Urinary bladder (tissue), 4 donors: ENCODE results near the gene CPD. TPM values are rescaled to one million over a fixed set of nuclear protein-coding genes. Genes with fewer than 3 reads are reported as not detected.

ENCODE experiments used
- DNase-seq: peaks from one replicate; pipeline ENCODE4 v3.0.0-alpha.2; 2015; ENCODE audit errors: extremely low spot score
- H3K27ac ChIP-seq: one replicate; pipeline ENCODE4 v1.5.1; 2013; ENCODE audit warnings: low read depth, mild to moderate bottlenecking, moderate library complexity
- H3K36me3 ChIP-seq: one replicate; pipeline ENCODE4 v1.6.1; 2013; ENCODE audit warnings: mild to moderate bottlenecking, moderate library complexity; ENCODE audit not compliant: insufficient read depth
- H3K4me1 ChIP-seq: one replicate; pipeline ENCODE4 v1.6.1; 2013; ENCODE audit warnings: mild to moderate bottlenecking, moderate library complexity; ENCODE audit not compliant: insufficient read depth
- H3K4me3 ChIP-seq: one replicate; pipeline ENCODE4 v1.5.1; 2013; ENCODE audit warnings: low read depth, low read length
- WGBS: extraction: QIAGEN DNeasy Blood & Tissue Kit; methylation state at CpG from one replicate; pipeline ENCODE4 v1.1.7; 2013; 5-methylcytosine and 5-hydroxymethylcytosine counted together
- polyA plus RNA-seq: library from polyadenylated mRNA; stranded (reverse); fragments of 200-250 nt; gene quantifications from one replicate; pipeline ENCODE4 v1.2.3, GENCODE V29; 2013
- small RNA-seq: library from RNA; depleted of rRNA; stranded (forward); fragments of <200 nt; gene quantifications from one replicate; pipeline ENCODE3, GENCODE V24; 2014
- total RNA-seq: library from RNA; depleted of rRNA; stranded (reverse); fragments of >200 nt; gene quantifications from one replicate; pipeline ENCODE4 v1.2.3, GENCODE V29; 2014
- donor health status: healthy with polysubstance abuse.
- donor health status: healthy.

Gene CPD
- total and polyA plus RNA-seq, 2 donors = 14.0 to 101 TPM

DNA sequence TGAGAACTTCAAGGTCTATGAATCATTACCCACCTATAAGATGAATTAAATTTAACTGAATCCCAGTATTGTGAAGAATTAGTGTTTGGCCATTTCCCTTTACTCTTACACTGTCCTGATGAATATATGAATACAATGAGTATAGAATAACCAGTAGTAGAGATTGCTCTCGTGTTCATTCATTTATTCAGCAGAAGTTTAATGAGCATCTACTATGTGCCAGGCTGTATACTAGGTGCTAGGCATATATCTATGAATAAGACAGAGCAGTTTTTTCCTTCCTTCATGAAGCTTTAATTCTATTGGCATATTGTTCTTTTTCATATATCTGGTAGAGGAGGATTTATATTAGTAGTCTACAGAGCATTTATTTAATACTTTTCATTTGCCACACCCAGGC lies 104.4 kb downstream of the CPD start:
- Histone ChIP-seq H3K4me1 (no peaks in the 10 kb centered on the region), H3K27ac (no peak overlapping the region), H3K36me3 (peaks cover 8% of the 10 kb centered on the region), H3K4me3 (no peak overlapping the region)
- WGBS = 98% methylated on average over 1 of the region's 1 CpG
- DNase-seq = no peak

- WGBS = 37% methylated on average over 2 of the region's 2 CpGs
- H3K4me1 ChIP-seq = no peaks in the 10 kb centered on the region
- no peak overlapping the region for H3K4me3 ChIP-seq
- no peak for DNase-seq
- H3K27ac ChIP-seq = no peak overlapping the region
- H3K36me3 ChIP-seq = peaks cover 3% of the 10 kb centered on the region
Observed at GRCh38 chr17:30493780-30494179, 115.1 kb downstream of the CPD start.

- no peaks in the 10 kb centered on the region for H3K4me1 ChIP-seq
- DNase-seq = no peak
- H3K27ac ChIP-seq = no peak overlapping the region
- H3K4me3 ChIP-seq = no peak overlapping the region
- peaks cover 3% of the 10 kb centered on the region for H3K36me3 ChIP-seq
Observed at GRCh38 chr17:30495586-30495985, 116.9 kb downstream of the CPD start.

- 76% methylated on average over 4 of the region's 4 CpGs for WGBS
- H3K4me3 ChIP-seq = no peak overlapping the region
- peaks cover 2% of the 10 kb centered on the region for H3K36me3 ChIP-seq
- H3K27ac ChIP-seq = no peak overlapping the region
- no peak for DNase-seq
- no peaks in the 10 kb centered on the region for H3K4me1 ChIP-seq
Observed at GRCh38 chr17:30503558-30503957, 124.8 kb downstream of the CPD start.

DNA sequence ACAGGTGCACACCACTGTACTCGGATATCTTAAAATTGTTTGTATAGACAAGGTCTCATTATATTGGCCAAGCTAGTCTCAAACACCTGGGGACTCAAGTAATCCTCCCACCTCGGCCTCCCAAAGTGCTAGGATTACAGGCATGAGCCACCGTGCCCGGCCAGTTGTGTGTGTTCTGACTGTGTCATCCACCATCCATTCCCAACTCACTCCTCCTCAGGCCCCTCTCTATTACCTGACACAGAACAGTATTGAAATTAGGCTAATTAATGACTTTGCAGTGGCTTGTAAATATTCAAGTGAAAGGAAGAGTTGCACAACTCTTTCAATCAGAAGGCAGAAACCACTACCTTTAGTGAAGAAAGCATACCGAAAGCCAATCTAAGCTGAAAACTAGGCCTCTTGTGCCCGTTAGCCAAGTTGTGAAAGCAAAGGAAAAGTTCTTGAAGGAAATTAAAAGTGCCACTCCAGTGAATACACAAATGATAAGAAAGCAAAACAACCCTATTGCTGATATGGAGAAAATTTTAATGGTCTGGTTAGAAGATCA lies 127.2 kb downstream of the CPD start:
- peaks cover 2% of the 10 kb centered on the region for H3K36me3 ChIP-seq
- no peak overlapping the region for H3K27ac ChIP-seq
- WGBS = 96% methylated on average over 6 of the region's 6 CpGs
- DNase-seq = no peak
- no peak overlapping the region for H3K4me3 ChIP-seq
- no peaks in the 10 kb centered on the region for H3K4me1 ChIP-seq

DNA sequence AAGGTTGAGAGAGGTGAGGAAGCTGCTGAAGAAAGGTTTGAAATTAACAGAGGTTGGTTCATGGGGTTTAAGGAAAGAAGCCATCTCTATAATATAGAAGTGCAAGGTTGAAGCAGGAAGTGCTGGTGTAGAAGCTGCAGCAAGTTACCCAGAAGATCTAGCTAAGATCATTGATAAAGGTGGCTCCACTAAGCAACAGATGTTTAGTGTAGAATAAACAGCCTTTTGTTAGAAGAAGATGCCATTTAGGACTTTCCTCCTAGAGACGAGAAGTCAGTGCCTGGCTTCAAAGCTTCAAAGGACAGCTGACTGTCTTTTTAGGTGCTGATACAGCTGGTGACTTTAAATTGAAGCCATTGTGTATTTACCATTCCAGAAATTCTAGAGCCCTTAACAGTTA lies 127.8 kb downstream of the CPD start:
- Histone ChIP-seq H3K36me3 (peaks cover 2% of the 10 kb centered on the region), H3K4me1 (no peaks in the 10 kb centered on the region), H3K4me3 (no peak overlapping the region), H3K27ac (no peak overlapping the region)
- 92% methylated on average over 1 of the region's 1 CpG for WGBS
- no peak for DNase-seq

GRCh38 chr17:30513346-30513745 lies 134.6 kb downstream of the CPD start:
- Histone ChIP-seq H3K27ac (no peak overlapping the region), H3K36me3 (no peaks in the 10 kb centered on the region), H3K4me1 (no peaks in the 10 kb centered on the region), H3K4me3 (no peak overlapping the region)
- DNase-seq = no peak
- WGBS = 100% methylated on average over 1 of the region's 1 CpG

- Histone ChIP-seq H3K4me1 (no peaks in the 10 kb centered on the region), H3K27ac (no peak overlapping the region), H3K36me3 (no peaks in the 10 kb centered on the region), H3K4me3 (no peak overlapping the region)
- no peak for DNase-seq
- 97% methylated on average over 3 of the region's 3 CpGs for WGBS
Observed at GRCh38 chr17:30514895-30515596, 136.3 kb downstream of the CPD start.

DNA sequence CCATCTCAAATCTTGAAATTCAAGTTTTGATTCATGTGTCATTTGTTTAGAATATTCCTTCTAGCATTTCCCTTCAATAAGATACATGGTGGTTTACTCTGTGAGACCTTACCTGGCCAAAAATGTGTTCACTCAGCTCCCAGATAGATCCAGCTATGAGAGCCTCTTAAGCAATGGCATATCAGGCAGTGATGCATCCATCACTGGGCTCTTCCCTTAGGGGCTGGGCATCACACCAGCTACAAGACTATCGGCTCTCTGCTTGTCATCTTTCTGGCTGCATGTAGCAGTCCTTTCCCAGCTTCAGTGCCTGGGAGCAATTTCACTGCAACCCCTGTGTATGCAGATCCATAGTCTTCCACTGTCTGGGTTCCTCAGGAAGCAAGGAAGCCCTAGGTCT lies 139.1 kb downstream of the CPD start:
- WGBS = 76% methylated on average over 1 of the region's 1 CpG
- Histone ChIP-seq H3K4me3 (no peak overlapping the region), H3K4me1 (no peaks in the 10 kb centered on the region), H3K36me3 (no peaks in the 10 kb centered on the region), H3K27ac (no peak overlapping the region)
- DNase-seq = no peak

DNA sequence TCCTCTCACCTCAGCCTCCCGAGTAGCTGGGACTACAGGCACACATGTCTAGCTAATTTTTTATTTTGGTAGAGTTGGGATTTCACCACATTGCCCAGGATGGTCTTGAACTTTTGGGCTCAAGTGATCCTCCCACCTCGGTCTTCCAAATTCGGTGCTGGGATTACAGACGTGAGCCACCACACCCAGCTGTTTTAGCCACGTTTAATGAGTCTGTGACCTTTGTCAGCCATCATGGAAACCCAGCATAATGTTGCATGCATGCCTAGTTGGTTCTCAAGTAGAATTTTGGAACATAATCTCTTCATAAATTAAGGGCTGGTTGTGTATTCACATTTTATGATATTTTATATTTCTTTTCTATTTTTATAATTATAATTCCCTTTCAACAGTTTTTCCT lies 140.4 kb downstream of the CPD start:
- H3K27ac ChIP-seq = no peak overlapping the region
- 50% methylated on average over 5 of the region's 5 CpGs for WGBS
- no peaks in the 10 kb centered on the region for H3K36me3 ChIP-seq
- H3K4me3 ChIP-seq = no peak overlapping the region
- H3K4me1 ChIP-seq = no peaks in the 10 kb centered on the region
- DNase-seq = no peak

Small RNA genes lying within 50 kb of the gene (small RNA-seq; reads per million reads assigned to genes)
- gene RF00019 (not detected), gene RNU6-990P (not detected)

Other genes with a start within 250 kb of the CPD start
- 0.37 TPM for gene SLC6A4, start 143.2 kb upstream of the CPD start, total RNA-seq
- gene SLC6A4, start 143.2 kb upstream of the CPD start, polyA plus RNA-seq = 0.03 TPM
- 44.0 TPM for gene BLMH, start 87.0 kb upstream of the CPD start, total RNA-seq
- 25.5 TPM for gene BLMH, start 87.0 kb upstream of the CPD start, polyA plus RNA-seq
- not detected for gene TMIGD1, start 44.9 kb upstream of the CPD start, total RNA-seq
- not detected for gene TMIGD1, start 44.9 kb upstream of the CPD start, polyA plus RNA-seq
- 45.5 TPM for gene GOSR1, start 98.5 kb downstream of the CPD start, total RNA-seq
- gene GOSR1, start 98.5 kb downstream of the CPD start, polyA plus RNA-seq = 27.6 TPM